DMS153 treated with DMSO at 0.1 percent for 48 hours (cell line): ENCODE results near the gene SORT1.
A peak's percentile ranks its signal among the peaks of the same experiment; 100 is the strongest.

ENCODE experiments used
- DNase-seq: peaks from one replicate; lab custom pipeline; 2025; ENCODE audit not compliant: unreplicated experiment; lab: John Stamatoyannopoulos, UW

Gene SORT1

GRCh38 chr1:109263597-109264378, 133.9 kb downstream of the SORT1 start:
- peak; percentile 94 for DNase-seq

GRCh38 chr1:109263234-109263596, 134.5 kb downstream of the SORT1 start:
- peak; percentile 94 for DNase-seq

- no peak for DNase-seq
These were observed 135.3 kb downstream of the SORT1 start for GRCh38 chr1:109262231-109263055.

- DNase-seq = no peak
These were observed 136.1 kb downstream of the SORT1 start for GRCh38 chr1:109261578-109261977.

- no peak for DNase-seq
These were observed 136.7 kb downstream of the SORT1 start for GRCh38 chr1:109261006-109261405.

- no peak for DNase-seq
These were observed 137.8 kb downstream of the SORT1 start for GRCh38 chr1:109259674-109260557.
